HepG2 (cell line): ENCODE measurements around the gene EMID1. TPM values are rescaled to one million over a fixed set of nuclear protein-coding genes. Genes with fewer than 3 reads are reported as not detected.

Experiments
- ARNT2 ChIP-seq: sonication (generic); formaldehyde crosslinking; IDR thresholded peaks from 2 replicates; pipeline ENCODE4 v1.8.0; 2022; ENCODE audit warnings: mild to moderate bottlenecking, low read depth, missing genetic modification reagents, moderate library complexity
- ELF1 ChIP-seq: sonication (generic); formaldehyde crosslinking; IDR thresholded peaks from 2 replicates; pipeline ENCODE4 v1.4.0; 2020; ENCODE audit warnings: missing genetic modification reagents
- ETV5 ChIP-seq: IDR thresholded peaks from 2 replicates; pipeline ENCODE4 v1.6.1; 2018; ENCODE audit warnings: missing biosample characterization, missing genetic modification reagents, inconsistent platforms, borderline replicate concordance
- GFI1 ChIP-seq: sonication (generic); formaldehyde crosslinking; IDR thresholded peaks from 2 replicates; pipeline ENCODE4 v1.5.0; 2020; ENCODE audit warnings: missing genetic modification reagents, mild to moderate bottlenecking, borderline replicate concordance
- MAFF ChIP-seq: IDR thresholded peaks from 2 replicates; pipeline ENCODE4 v1.6.1; 2011; ENCODE audit warnings: low read depth, low read length, improper control_type of control experiment
- SNAPC2 ChIP-seq: sonication (generic); formaldehyde crosslinking; IDR thresholded peaks from 2 replicates; pipeline ENCODE4 v1.8.1; 2022; ENCODE audit warnings: mild to moderate bottlenecking, missing genetic modification reagents
- ZNF672 ChIP-seq: sonication (generic); formaldehyde crosslinking; IDR thresholded peaks from 2 replicates; pipeline ENCODE4 v1.8.1; 2022; ENCODE audit warnings: missing genetic modification reagents
- ZNF879 ChIP-seq: sonication (generic); formaldehyde crosslinking; IDR thresholded peaks from 2 replicates; pipeline ENCODE4 v1.8.1; 2023; ENCODE audit warnings: missing genetic modification reagents
- polyA plus RNA-seq, 8 experiments: library from polyadenylated mRNA; depleted of rRNA in 3 of 8; stranded (reverse) in 7 of 8; unstranded in 1 of 8; fragments of >200 nt; fragmentation: Illumina TruSeq in 4 of 8; extraction: Trizol in 4 of 8; gene quantifications; 2 replicates each; pipeline versions ENCODE4 v1.2.1 to v1.2.3, GENCODE V29; 2011 to 2016; ENCODE audit warnings: low read depth in 4 of 8, missing spikeins in 1 of 8, mixed read lengths in 1 of 8; ENCODE audit not compliant: insufficient read depth in 1 of 8
- small RNA-seq, 3 experiments: library from RNA; depleted of rRNA; stranded (forward); fragments of <200 nt; gene quantifications; one replicate each; pipeline ENCODE3, GENCODE V24; 2012; ENCODE audit warnings: low read depth in 2 of 3, low replicate concordance in 1 of 3; ENCODE audit not compliant: insufficient read length in 3 of 3, insufficient read depth in 2 of 3
- total RNA-seq, 5 experiments: library from RNA; depleted of rRNA; stranded (reverse); fragments of >200 nt; fragmentation: Illumina TruSeq; extraction: Trizol; gene quantifications; 2 replicates each; pipeline ENCODE4 v1.2.3, GENCODE V29; 2016; ENCODE audit warnings: low read depth in 1 of 5
- TF ChIP-seq, protein P1 (sequence below): IDR thresholded peaks from 2 replicates; pipeline ENCODE4 v1.6.1; 2018; ENCODE audit warnings: missing genetic modification reagents
- TF ChIP-seq, protein P2 (sequence below): sonication (generic); formaldehyde crosslinking; IDR thresholded peaks from 2 replicates; pipeline ENCODE4 v1.5.0; 2020; ENCODE audit warnings: mild to moderate bottlenecking, missing genetic modification reagents, borderline replicate concordance

EMID1 gene
- total and polyA plus RNA-seq, 2 of the 13 experiments (the other 11 are each of a cell fraction or from before 2014, with no cell fraction given), result 0.45 to 0.82 TPM

DNA sequence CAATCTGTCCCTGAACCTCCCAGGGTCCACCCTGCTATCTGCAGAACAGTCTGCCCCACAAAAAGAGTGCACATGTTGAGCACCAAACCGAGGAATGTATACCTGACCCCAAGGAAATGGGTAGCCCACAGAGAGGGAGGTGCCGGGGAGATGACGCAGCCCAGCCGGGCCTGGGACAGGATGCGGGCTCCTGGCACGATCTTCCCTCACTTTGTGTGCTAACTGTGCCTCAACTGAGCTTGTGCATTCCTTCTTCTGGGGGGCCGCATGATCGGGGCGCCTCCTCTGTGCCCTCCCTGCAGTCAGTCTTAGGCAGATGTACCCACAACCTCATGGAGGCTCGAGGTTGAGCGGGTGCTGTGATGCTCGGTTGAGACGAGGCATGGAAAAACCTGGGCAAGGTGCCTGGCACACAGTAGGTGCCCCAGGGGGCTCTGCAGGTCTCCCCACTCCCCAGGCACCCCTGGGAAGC is 103.1 kb downstream of the EMID1 start (continued):
- TF ChIP-seq ETV5 (CRISPR knock-in tag) (no peak), SNAPC2 (no peak), GFI1 (CRISPR knock-in tag) (no peak), ZNF672 (CRISPR knock-in tag) (no peak), ZNF879 (CRISPR knock-in tag) (no peak), ELF1 (CRISPR knock-in tag) (no peak), MAFF (no peak), ARNT2 (CRISPR knock-in tag) (no peak)
- TF ChIP-seq, protein P1, sequence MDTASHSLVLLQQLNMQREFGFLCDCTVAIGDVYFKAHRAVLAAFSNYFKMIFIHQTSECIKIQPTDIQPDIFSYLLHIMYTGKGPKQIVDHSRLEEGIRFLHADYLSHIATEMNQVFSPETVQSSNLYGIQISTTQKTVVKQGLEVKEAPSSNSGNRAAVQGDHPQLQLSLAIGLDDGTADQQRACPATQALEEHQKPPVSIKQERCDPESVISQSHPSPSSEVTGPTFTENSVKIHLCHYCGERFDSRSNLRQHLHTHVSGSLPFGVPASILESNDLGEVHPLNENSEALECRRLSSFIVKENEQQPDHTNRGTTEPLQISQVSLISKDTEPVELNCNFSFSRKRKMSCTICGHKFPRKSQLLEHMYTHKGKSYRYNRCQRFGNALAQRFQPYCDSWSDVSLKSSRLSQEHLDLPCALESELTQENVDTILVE, result no peak
- TF ChIP-seq, protein P2, sequence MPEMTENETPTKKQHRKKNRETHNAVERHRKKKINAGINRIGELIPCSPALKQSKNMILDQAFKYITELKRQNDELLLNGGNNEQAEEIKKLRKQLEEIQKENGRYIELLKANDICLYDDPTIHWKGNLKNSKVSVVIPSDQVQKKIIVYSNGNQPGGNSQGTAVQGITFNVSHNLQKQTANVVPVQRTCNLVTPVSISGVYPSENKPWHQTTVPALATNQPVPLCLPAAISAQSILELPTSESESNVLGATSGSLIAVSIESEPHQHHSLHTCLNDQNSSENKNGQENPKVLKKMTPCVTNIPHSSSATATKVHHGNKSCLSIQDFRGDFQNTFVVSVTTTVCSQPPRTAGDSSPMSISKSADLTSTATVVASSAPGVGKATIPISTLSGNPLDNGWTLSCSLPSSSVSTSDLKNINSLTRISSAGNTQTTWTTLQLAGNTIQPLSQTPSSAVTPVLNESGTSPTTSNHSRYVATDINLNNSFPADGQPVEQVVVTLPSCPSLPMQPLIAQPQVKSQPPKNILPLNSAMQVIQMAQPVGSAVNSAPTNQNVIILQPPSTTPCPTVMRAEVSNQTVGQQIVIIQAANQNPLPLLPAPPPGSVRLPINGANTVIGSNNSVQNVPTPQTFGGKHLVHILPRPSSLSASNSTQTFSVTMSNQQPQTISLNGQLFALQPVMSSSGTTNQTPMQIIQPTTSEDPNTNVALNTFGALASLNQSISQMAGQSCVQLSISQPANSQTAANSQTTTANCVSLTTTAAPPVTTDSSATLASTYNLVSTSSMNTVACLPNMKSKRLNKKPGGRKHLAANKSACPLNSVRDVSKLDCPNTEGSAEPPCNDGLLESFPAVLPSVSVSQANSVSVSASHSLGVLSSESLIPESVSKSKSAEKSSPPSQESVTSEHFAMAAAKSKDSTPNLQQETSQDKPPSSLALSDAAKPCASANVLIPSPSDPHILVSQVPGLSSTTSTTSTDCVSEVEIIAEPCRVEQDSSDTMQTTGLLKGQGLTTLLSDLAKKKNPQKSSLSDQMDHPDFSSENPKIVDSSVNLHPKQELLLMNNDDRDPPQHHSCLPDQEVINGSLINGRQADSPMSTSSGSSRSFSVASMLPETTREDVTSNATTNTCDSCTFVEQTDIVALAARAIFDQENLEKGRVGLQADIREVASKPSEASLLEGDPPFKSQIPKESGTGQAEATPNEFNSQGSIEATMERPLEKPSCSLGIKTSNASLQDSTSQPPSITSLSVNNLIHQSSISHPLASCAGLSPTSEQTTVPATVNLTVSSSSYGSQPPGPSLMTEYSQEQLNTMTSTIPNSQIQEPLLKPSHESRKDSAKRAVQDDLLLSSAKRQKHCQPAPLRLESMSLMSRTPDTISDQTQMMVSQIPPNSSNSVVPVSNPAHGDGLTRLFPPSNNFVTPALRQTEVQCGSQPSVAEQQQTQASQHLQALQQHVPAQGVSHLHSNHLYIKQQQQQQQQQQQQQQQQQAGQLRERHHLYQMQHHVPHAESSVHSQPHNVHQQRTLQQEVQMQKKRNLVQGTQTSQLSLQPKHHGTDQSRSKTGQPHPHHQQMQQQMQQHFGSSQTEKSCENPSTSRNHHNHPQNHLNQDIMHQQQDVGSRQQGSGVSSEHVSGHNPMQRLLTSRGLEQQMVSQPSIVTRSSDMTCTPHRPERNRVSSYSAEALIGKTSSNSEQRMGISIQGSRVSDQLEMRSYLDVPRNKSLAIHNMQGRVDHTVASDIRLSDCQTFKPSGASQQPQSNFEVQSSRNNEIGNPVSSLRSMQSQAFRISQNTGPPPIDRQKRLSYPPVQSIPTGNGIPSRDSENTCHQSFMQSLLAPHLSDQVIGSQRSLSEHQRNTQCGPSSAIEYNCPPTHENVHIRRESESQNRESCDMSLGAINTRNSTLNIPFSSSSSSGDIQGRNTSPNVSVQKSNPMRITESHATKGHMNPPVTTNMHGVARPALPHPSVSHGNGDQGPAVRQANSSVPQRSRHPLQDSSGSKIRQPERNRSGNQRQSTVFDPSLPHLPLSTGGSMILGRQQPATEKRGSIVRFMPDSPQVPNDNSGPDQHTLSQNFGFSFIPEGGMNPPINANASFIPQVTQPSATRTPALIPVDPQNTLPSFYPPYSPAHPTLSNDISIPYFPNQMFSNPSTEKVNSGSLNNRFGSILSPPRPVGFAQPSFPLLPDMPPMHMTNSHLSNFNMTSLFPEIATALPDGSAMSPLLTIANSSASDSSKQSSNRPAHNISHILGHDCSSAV, result no peak

Small RNA genes lying within 50 kb of the gene (small RNA-seq; reads per million reads assigned to genes)
- 0 reads per million in 3 experiments for gene RNU6-1219P

Other genes with a start within 250 kb of the EMID1 start
- gene C22orf31, start 144.1 kb upstream of the EMID1 start, total RNA-seq (2016; rRNA removed; fragmentation: Illumina TruSeq; extraction: Trizol), result not detected in 2 replicates
- gene C22orf31, start 144.1 kb upstream of the EMID1 start, polyA plus RNA-seq (2011; rRNA removed), result not detected in 2 replicates
- gene KREMEN1, start 132.9 kb upstream of the EMID1 start, total RNA-seq (2016; rRNA removed; fragmentation: Illumina TruSeq; extraction: Trizol), result 10.2 and 13.8 TPM in 2 replicates
- gene KREMEN1, start 132.9 kb upstream of the EMID1 start, polyA plus RNA-seq (2011; rRNA removed), result 8.9 and 9.8 TPM in 2 replicates
- 12.6 and 26.7 TPM in 2 replicates for gene RHBDD3, start 62.1 kb downstream of the EMID1 start, total RNA-seq (2016; rRNA removed; fragmentation: Illumina TruSeq; extraction: Trizol)
- gene RHBDD3, start 62.1 kb downstream of the EMID1 start, polyA plus RNA-seq (2011; rRNA removed), result 12.1 and 21.0 TPM in 2 replicates
- gene EWSR1, start 62.4 kb downstream of the EMID1 start, total RNA-seq (2016; rRNA removed; fragmentation: Illumina TruSeq; extraction: Trizol), result 167 and 211 TPM in 2 replicates
- 326 and 401 TPM in 2 replicates for gene EWSR1, start 62.4 kb downstream of the EMID1 start, polyA plus RNA-seq (2011; rRNA removed)
- 2.6 and 3.3 TPM in 2 replicates for gene GAS2L1, start 100.8 kb downstream of the EMID1 start, total RNA-seq (2016; rRNA removed; fragmentation: Illumina TruSeq; extraction: Trizol)
- 1.8 and 2.2 TPM in 2 replicates for gene GAS2L1, start 100.8 kb downstream of the EMID1 start, polyA plus RNA-seq (2011; rRNA removed)
- gene RASL10A, start 109.8 kb downstream of the EMID1 start, total RNA-seq (2016; rRNA removed; fragmentation: Illumina TruSeq; extraction: Trizol), result 0.22 TPM in 1 of 2 replicates, not detected in the other
- 0.05 and 0.08 TPM in 2 replicates for gene RASL10A, start 109.8 kb downstream of the EMID1 start, polyA plus RNA-seq (2011; rRNA removed)
- gene AP1B1, start 182.7 kb downstream of the EMID1 start, total RNA-seq (2016; rRNA removed; fragmentation: Illumina TruSeq; extraction: Trizol), result 28.9 and 29.7 TPM in 2 replicates
- 26.0 and 26.6 TPM in 2 replicates for gene AP1B1, start 182.7 kb downstream of the EMID1 start, polyA plus RNA-seq (2011; rRNA removed)
- gene RFPL1, start 232.7 kb downstream of the EMID1 start, total RNA-seq (2016; rRNA removed; fragmentation: Illumina TruSeq; extraction: Trizol), result not detected in 2 replicates
- not detected in 2 replicates for gene RFPL1, start 232.7 kb downstream of the EMID1 start, polyA plus RNA-seq (2011; rRNA removed)